Prostate gland (tissue), 2 donors: ENCODE measurements around the gene PIGM.

Source experiments
- POLR2A ChIP-seq: fragments of 450-650 bp; IDR thresholded peaks from one replicate; pipeline ENCODE4 v1.6.1; 2016; ENCODE audit warnings: antibody characterized with exemption, mild to moderate bottlenecking
- POLR2AphosphoS5 ChIP-seq: sonication (generic); formaldehyde crosslinking; IDR thresholded peaks from one replicate; pipeline ENCODE4 v1.6.1; 2017; ENCODE audit warnings: antibody characterized with exemption
- TF ChIP-seq, protein P1 (sequence below), 4 experiments: fragments of 200-600 bp in 2 of 4; fragments of 450-650 bp in 2 of 4; sonication (generic) in 2 of 4; IDR thresholded peaks; 1 replicate in 3 of 4; 2 replicates in 1 of 4; pipeline ENCODE4 v1.5.1; 2016 to 2019; ENCODE audit warnings: antibody characterized with exemption in 4 of 4, mild to moderate bottlenecking in 2 of 4, moderate library complexity in 2 of 4

DNA sequence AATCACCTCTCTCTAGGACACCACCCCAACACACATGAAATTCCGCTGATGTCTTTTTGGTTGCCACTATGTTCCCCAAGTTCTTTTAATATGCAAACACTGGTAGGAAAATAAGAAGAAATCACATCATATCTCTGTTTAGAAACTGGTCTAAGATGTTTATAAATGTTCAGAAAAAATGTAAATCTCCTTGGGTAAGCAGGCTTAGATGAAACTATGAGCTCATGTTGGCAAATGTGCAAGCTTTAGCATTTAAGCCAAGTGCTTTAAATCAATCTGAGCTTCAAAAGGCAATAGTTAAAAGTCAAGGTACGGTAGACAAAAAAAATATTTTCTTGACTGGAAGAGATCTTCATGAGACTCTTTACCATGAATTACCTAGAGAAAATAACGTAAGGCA, 52.5 kb downstream of the PIGM start:
- TF ChIP-seq, protein P1, sequence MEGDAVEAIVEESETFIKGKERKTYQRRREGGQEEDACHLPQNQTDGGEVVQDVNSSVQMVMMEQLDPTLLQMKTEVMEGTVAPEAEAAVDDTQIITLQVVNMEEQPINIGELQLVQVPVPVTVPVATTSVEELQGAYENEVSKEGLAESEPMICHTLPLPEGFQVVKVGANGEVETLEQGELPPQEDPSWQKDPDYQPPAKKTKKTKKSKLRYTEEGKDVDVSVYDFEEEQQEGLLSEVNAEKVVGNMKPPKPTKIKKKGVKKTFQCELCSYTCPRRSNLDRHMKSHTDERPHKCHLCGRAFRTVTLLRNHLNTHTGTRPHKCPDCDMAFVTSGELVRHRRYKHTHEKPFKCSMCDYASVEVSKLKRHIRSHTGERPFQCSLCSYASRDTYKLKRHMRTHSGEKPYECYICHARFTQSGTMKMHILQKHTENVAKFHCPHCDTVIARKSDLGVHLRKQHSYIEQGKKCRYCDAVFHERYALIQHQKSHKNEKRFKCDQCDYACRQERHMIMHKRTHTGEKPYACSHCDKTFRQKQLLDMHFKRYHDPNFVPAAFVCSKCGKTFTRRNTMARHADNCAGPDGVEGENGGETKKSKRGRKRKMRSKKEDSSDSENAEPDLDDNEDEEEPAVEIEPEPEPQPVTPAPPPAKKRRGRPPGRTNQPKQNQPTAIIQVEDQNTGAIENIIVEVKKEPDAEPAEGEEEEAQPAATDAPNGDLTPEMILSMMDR (IDR thresholded peaks at IDR 0.05), result no peak
- TF ChIP-seq POLR2AphosphoS5 (no peak), POLR2A (no peak)
